Activated CD8-positive, alpha-beta T cell treated with anti-CD3 and anti-CD28 coated beads for 36 hours (primary cell): Measurements from ENCODE around the gene RFWD3. TPM values are rescaled to one million over a fixed set of nuclear protein-coding genes. Genes with fewer than 3 reads are reported as not detected.

Experiments used
- ATAC-seq: fragments of 200-7000 bp; cut with Tn5 transposase; one replicate; pipeline ENCODE4 v1.10.0; 2021; ENCODE audit warnings: mild to moderate bottlenecking, moderate library complexity
- CTCF ChIA-PET: fragments of 350-600 bp; sonication (Branson Sonifier 250); formaldehyde crosslinking; loops from one replicate; lab custom pipeline; 2021; ENCODE audit warnings: antibody characterized with exemption; lab: Charles Lee
- POLR2A ChIA-PET: fragments of 350-600 bp; sonication (Branson Sonifier 250); formaldehyde crosslinking; loops from one replicate; lab custom pipeline; 2021; ENCODE audit warnings: antibody characterized with exemption; lab: Charles Lee
- DNase-seq: peaks from one replicate; pipeline ENCODE4 v3.0.0-alpha.2; 2020
- H3K27ac Mint-ChIP-seq: one replicate; pipeline ENCODE4 v1.8.0; 2021; ENCODE audit warnings: mild to moderate bottlenecking, mixed read lengths
- H3K27me3 Mint-ChIP-seq: one replicate; pipeline ENCODE4 v1.8.0; 2021; ENCODE audit warnings: mixed read lengths
- H3K36me3 Mint-ChIP-seq: one replicate; pipeline ENCODE4 v1.8.0; 2021; ENCODE audit warnings: low read depth, mixed read lengths
- H3K4me1 Mint-ChIP-seq: one replicate; pipeline ENCODE4 v1.8.0; 2021; ENCODE audit warnings: low read depth, mixed read lengths
- H3K4me3 Mint-ChIP-seq: one replicate; pipeline ENCODE4 v1.8.0; 2021; ENCODE audit warnings: mild to moderate bottlenecking, moderate library complexity, mixed read lengths
- H3K9me3 Mint-ChIP-seq: one replicate; pipeline ENCODE4 v1.8.0; 2021; ENCODE audit warnings: mixed read lengths
- CTCF ChIP-seq: fragments of 200-600 bp; IDR thresholded peaks from one replicate; pipeline ENCODE4 v1.8.0; 2022; ENCODE audit warnings: antibody characterized with exemption, mild to moderate bottlenecking
- intact Hi-C: fragments of 100-400 bp; cut with micrococcal nuclease; formaldehyde crosslinking; loops from one replicate; pipeline ENCODE4 v1.10.0; 2022
- total RNA-seq, 2 experiments: library from RNA; stranded (reverse); gene quantifications; one replicate each; pipeline ENCODE4 v1.2.3, GENCODE V29; 2021

The RFWD3 gene
- total RNA-seq, 2 experiments from 2014 or later: 96.5 to 99.8 TPM

GRCh38 chr16:74575807-74576643 lies 90.7 kb downstream of the RFWD3 start:
- peaks cover 4% of the 10 kb centered on the region for H3K36me3 Mint-ChIP-seq
- H3K4me3 Mint-ChIP-seq: no peak overlapping the region
- ATAC-seq (no peak), DNase-seq (no peak)
- POLR2A ChIA-PET: no interaction called here
- intact Hi-C loops: no loop called here
- CTCF ChIA-PET: interaction anchor here (0.6 kb wide), 1 partner anchor 88 kb away, joined by 3 read pairs; no protein-coding TSS in a partner anchor
- H3K9me3 Mint-ChIP-seq: no peaks in the 10 kb centered on the region
- no peak for TF ChIP-seq CTCF
- H3K27me3 Mint-ChIP-seq: no peaks in the 10 kb centered on the region
- peaks cover 63% of the 10 kb centered on the region for H3K4me1 Mint-ChIP-seq
- H3K27ac Mint-ChIP-seq: no peak overlapping the region

GRCh38 chr16:74575175-74575806 lies 91.4 kb downstream of the RFWD3 start:
- Mint-ChIP-seq H3K4me1 (peaks cover 63% of the 10 kb centered on the region), H3K27ac (peak overlapping the region; percentile 16), H3K27me3 (no peaks in the 10 kb centered on the region), H3K9me3 (no peaks in the 10 kb centered on the region), H3K36me3 (peaks cover 4% of the 10 kb centered on the region), H3K4me3 (no peak overlapping the region)
- DNase-seq (no peak), ATAC-seq (no peak)
- intact Hi-C loops: no loop called here
- ChIA-PET CTCF (interaction anchor here (0.6 to 1.9 kb wide), 2 partner anchors 8 to 87 kb away, joined by 3 to 4 read pairs; no protein-coding TSS in a partner anchor), POLR2A (no interaction called here)
- TF ChIP-seq CTCF: no peak

- no peak for ATAC-seq
- no peak overlapping the region for H3K4me3 Mint-ChIP-seq
- peaks cover 67% of the 10 kb centered on the region for H3K4me1 Mint-ChIP-seq
- H3K27me3 Mint-ChIP-seq: no peaks in the 10 kb centered on the region
- DNase-seq: no peak
- intact Hi-C loops: no loop called here
- POLR2A ChIA-PET: interaction anchor here (0.8 to 0.9 kb wide), 2 partner anchors 14 to 27 kb away, joined by 3 read pairs; no protein-coding TSS in a partner anchor
- TF ChIP-seq CTCF: no peak
- H3K27ac Mint-ChIP-seq: peak overlapping the region; percentile 16
- peaks cover 4% of the 10 kb centered on the region for H3K36me3 Mint-ChIP-seq
- CTCF ChIA-PET: interaction anchor here (1.2 to 1.9 kb wide), 2 partner anchors 9 to 33 kb away, joined by 3 to 4 read pairs; partner anchors contain the start of gene GLG1
- no peaks in the 10 kb centered on the region for H3K9me3 Mint-ChIP-seq
Measured at GRCh38 chr16:74574146-74574545, 92.5 kb downstream of the RFWD3 start.

GRCh38 chr16:74573622-74574021 lies 93.1 kb downstream of the RFWD3 start:
- ATAC-seq (no peak), DNase-seq (no peak)
- Mint-ChIP-seq H3K27me3 (no peaks in the 10 kb centered on the region), H3K4me1 (peaks cover 66% of the 10 kb centered on the region), H3K9me3 (no peaks in the 10 kb centered on the region), H3K27ac (peak overlapping the region; percentile 16), H3K36me3 (peaks cover 4% of the 10 kb centered on the region), H3K4me3 (no peak overlapping the region)
- TF ChIP-seq CTCF: no peak
- intact Hi-C loops: no loop called here
- ChIA-PET POLR2A (interaction anchor here (0.8 to 0.9 kb wide), 3 partner anchors 14 to 65 kb away, joined by 3 read pairs; no protein-coding TSS in a partner anchor), CTCF (interaction anchor here (1.2 to 1.9 kb wide), 2 partner anchors 10 to 34 kb away, joined by 3 to 4 read pairs; partner anchors contain the start of gene GLG1)

Other genes starting within 250 kb of the RFWD3 start
- gene CLEC18B, start 245.4 kb downstream of the RFWD3 start, total RNA-seq: under 1 TPM in 1 of 2 experiments, not detected in 1; 0.22 TPM
- 10 to 100 TPM; 70.0 to 74.9 TPM for gene GLG1, start 59.8 kb downstream of the RFWD3 start, total RNA-seq
- gene MLKL, start 34.0 kb upstream of the RFWD3 start, total RNA-seq: 10 to 100 TPM; 18.5 to 18.8 TPM
- gene FA2H, start 107.9 kb upstream of the RFWD3 start, total RNA-seq: not detected